Sigmoid colon (tissue), 7 donors: ENCODE measurements around the gene IRX3. TPM values are rescaled to one million over a fixed set of nuclear protein-coding genes. Genes with fewer than 3 reads are reported as not detected.

Experiments used
- DNase-seq: peaks from one replicate; pipeline ENCODE4 v3.0.0-alpha.2; 2019
- H3K27ac ChIP-seq, 4 donors: fragments of 200-600 bp; sonication (generic); one replicate each; pipeline ENCODE4 v1.5.1; 2016 to 2019; ENCODE audit warnings: mild to moderate bottlenecking in 1 of 4
- H3K27me3 ChIP-seq, 3 donors: fragments of 200-600 bp; sonication (generic); one replicate each; pipeline ENCODE4 v1.5.1; 2019; ENCODE audit warnings: mild to moderate bottlenecking in 1 of 3
- H3K36me3 ChIP-seq, 4 donors: fragments of 200-600 bp; sonication (generic); one replicate each; pipeline ENCODE4 v1.5.1; 2016 to 2019
- H3K4me1 ChIP-seq, 4 donors: fragments of 200-600 bp; sonication (generic); one replicate each; pipeline ENCODE4 v1.5.1; 2017 to 2019
- H3K4me3 ChIP-seq, 4 donors: fragments of 200-600 bp; sonication (generic); one replicate each; pipeline ENCODE4 v1.5.1; 2017 to 2019; ENCODE audit warnings: mild to moderate bottlenecking in 2 of 4, moderate library complexity in 1 of 4
- H3K9me3 ChIP-seq, 4 donors: fragments of 200-600 bp in 3 of 4; sonication (generic) in 3 of 4; one replicate each; pipeline versions ENCODE4 v1.5.1 to v1.6.1; 2013 to 2019
- EP300 ChIP-seq, 4 donors: sonication (generic); formaldehyde crosslinking; IDR thresholded peaks; one replicate each; pipeline ENCODE4 v1.6.1; 2017; ENCODE audit warnings: antibody characterized with exemption in 4 of 4
- POLR2A ChIP-seq, 2 donors: fragments of 450-650 bp; IDR thresholded peaks; one replicate each; pipeline ENCODE4 v1.6.1; 2016; ENCODE audit warnings: antibody characterized with exemption in 2 of 2, mild to moderate bottlenecking in 2 of 2, moderate library complexity in 2 of 2
- POLR2AphosphoS5 ChIP-seq, 4 donors: sonication (generic); formaldehyde crosslinking; IDR thresholded peaks; one replicate each; pipeline ENCODE4 v1.6.1; 2017; ENCODE audit warnings: antibody characterized with exemption in 4 of 4
- WGBS, 2 donors: extraction: QIAGEN DNeasy Blood & Tissue Kit; methylation state at CpG; one replicate each; pipeline ENCODE4 v1.1.7; 2013; 5-methylcytosine and 5-hydroxymethylcytosine counted together
- intact Hi-C: fragments of 100-400 bp; cut with DNase I; formaldehyde crosslinking; loops from one replicate; pipeline ENCODE4 v1.15.1; 2023
- polyA plus RNA-seq, 3 donors: library from polyadenylated mRNA; stranded (reverse); fragments of 200-250 nt; gene quantifications; one replicate each; pipeline ENCODE4 v1.2.3, GENCODE V29; 2013
- total RNA-seq, 4 donors: library from RNA; depleted of rRNA; stranded (reverse); fragments of >200 nt; gene quantifications; one replicate each; pipeline ENCODE4 v1.1.0, GENCODE V29; 2016
- TF ChIP-seq, protein P1 (sequence below), 4 experiments: fragments of 450-650 bp in 3 of 4; fragments of 200-600 bp in 1 of 4; IDR thresholded peaks; one replicate each; pipeline ENCODE4 v1.5.1; 2016 to 2019; ENCODE audit warnings: antibody characterized with exemption in 4 of 4, mild to moderate bottlenecking in 3 of 4, moderate library complexity in 2 of 4
- donor health status: healthy with polysubstance abuse.
- donor health status: Bipolar disorder and iron deficiency.
- donor health status: healthy.

IRX3 gene
- total and polyA plus RNA-seq, 7 donors, result 0.10 to 0.33 (median 0.27) TPM; not detected in 4

DNA sequence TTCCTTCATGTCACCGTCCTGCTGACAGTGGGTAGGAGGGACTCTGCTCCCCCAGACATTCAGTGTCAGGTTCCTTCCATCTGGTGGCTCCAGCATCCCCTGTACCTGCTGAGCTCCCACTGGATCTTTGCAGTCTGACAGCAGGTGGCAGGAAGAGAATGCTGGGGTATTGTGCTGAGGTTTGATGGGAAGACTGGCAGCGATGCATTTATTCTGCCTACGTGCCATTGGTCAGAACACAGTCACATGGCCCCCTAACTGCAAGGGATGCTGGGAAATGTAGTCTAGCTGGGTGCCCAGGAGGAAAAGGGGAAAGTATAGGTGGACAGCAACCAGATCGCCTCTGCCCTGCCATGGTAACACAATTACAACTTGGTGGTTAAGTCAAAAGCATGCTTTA is 44.4 kb downstream of the IRX3 start:
- TF ChIP-seq POLR2A (IDR thresholded peaks at IDR 0.05) (no peak), EP300 (IDR thresholded peaks at IDR 0.05) (no peak), POLR2AphosphoS5 (IDR thresholded peaks at IDR 0.05) (no peak)
- TF ChIP-seq, protein P1, sequence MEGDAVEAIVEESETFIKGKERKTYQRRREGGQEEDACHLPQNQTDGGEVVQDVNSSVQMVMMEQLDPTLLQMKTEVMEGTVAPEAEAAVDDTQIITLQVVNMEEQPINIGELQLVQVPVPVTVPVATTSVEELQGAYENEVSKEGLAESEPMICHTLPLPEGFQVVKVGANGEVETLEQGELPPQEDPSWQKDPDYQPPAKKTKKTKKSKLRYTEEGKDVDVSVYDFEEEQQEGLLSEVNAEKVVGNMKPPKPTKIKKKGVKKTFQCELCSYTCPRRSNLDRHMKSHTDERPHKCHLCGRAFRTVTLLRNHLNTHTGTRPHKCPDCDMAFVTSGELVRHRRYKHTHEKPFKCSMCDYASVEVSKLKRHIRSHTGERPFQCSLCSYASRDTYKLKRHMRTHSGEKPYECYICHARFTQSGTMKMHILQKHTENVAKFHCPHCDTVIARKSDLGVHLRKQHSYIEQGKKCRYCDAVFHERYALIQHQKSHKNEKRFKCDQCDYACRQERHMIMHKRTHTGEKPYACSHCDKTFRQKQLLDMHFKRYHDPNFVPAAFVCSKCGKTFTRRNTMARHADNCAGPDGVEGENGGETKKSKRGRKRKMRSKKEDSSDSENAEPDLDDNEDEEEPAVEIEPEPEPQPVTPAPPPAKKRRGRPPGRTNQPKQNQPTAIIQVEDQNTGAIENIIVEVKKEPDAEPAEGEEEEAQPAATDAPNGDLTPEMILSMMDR (IDR thresholded peaks at IDR 0.05), result no peak
- Histone ChIP-seq H3K4me1 (no peaks in the 10 kb centered on the region), H3K9me3 (no peaks in the 10 kb centered on the region), H3K4me3 (no peak overlapping the region), H3K27me3 (peaks cover 0 to 15% (median 0%) of the 10 kb centered on the region in 3 donors), H3K27ac (no peak overlapping the region), H3K36me3 (no peaks in the 10 kb centered on the region)
- WGBS, 2 donors, result 63 to 89% methylated on average over 4 of the region's 4 CpGs
- no peak for DNase-seq
- intact Hi-C loops, result no loop called here

DNA sequence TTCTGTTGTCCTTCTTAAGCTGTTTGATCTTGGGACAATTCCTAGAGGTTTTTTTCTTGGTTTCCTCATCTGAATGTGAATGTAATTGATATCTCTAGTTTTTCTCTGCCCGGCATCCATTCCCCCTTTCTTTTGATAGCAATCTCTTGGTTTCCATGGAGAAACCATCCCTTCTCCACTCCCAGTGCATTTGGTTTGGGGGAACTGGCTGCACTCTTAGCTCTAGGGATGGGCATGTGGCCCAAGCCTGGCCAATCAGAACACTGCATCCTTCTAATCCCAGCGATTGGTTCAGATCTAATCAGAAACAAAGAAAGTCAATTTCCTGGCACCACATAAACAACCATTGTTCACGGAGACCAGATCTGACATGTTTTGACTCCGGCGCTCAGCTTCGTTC is 45.1 kb downstream of the IRX3 start:
- WGBS, 2 donors, result 80 to 91% methylated on average over 6 of the region's 6 CpGs
- H3K36me3 ChIP-seq, result no peaks in the 10 kb centered on the region
- DNase-seq, result no peak
- no peaks in the 10 kb centered on the region for H3K9me3 ChIP-seq
- H3K27me3 ChIP-seq, result peaks cover 0 to 15% (median 0%) of the 10 kb centered on the region in 3 donors
- H3K4me3 ChIP-seq, result no peak overlapping the region
- H3K4me1 ChIP-seq, result no peaks in the 10 kb centered on the region
- TF ChIP-seq, protein P1 (IDR thresholded peaks at IDR 0.05), result no peak
- no peak for TF ChIP-seq POLR2A (IDR thresholded peaks at IDR 0.05)
- no peak for TF ChIP-seq POLR2AphosphoS5 (IDR thresholded peaks at IDR 0.05)
- no peak for TF ChIP-seq EP300 (IDR thresholded peaks at IDR 0.05)
- no peak overlapping the region for H3K27ac ChIP-seq
- intact Hi-C loops, result no loop called here

DNA sequence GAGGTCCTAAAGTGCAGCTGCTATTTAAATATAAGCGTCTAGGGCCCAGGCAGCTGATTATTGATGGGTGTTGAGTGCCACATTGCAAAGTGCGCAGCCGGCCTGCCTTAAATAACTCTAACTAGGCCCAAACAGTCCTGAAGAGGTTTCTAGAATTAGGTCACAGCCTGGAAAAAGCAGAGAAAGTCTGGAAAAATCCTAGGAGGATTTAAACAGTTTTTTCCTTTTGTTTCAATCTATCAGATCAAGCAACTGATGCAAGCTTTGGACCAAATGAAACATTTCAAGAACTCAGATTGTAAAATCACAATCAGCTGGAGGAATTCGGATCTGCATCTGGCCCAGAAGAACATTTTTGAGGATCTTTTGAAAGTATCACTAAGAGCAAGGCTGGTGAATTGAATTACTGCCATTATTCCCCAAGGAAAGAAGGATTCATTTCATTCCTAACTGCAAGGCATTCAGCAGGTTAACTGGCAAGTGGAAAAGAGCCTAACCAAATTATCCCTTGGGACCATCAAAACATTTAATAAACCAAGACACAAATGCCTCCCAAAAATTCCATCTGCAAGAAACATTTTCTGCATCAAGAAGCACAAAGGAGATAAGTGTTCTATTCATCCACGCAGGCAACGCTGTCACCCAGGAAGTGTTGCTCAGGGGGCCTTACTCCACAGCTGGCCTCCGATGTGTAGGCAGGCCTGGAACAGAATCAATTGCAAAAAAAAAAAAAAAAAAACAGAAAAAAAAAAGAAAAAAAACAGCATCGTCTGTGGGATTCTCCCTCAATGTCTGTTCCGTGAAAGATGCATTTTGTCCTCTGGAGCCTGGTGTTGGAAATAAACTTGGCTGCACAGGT is 46.1 kb downstream of the IRX3 start:
- 76 to 85% methylated on average over 9 of the region's 9 CpGs for WGBS, 2 donors
- peak overlapping the region in 1 of 4 donors; percentile 16 for H3K27ac ChIP-seq
- H3K4me1 ChIP-seq, result no peaks in the 10 kb centered on the region
- no peaks in the 10 kb centered on the region for H3K36me3 ChIP-seq
- TF ChIP-seq, protein P1 (IDR thresholded peaks at IDR 0.05), result no peak
- TF ChIP-seq POLR2AphosphoS5 (IDR thresholded peaks at IDR 0.05) (no peak), POLR2A (IDR thresholded peaks at IDR 0.05) (no peak), EP300 (IDR thresholded peaks at IDR 0.05) (no peak)
- H3K4me3 ChIP-seq, result no peak overlapping the region
- H3K27me3 ChIP-seq, result peaks cover 0 to 15% (median 0%) of the 10 kb centered on the region in 3 donors
- DNase-seq, result no peak
- intact Hi-C loops, result no loop called here
- H3K9me3 ChIP-seq, result no peaks in the 10 kb centered on the region

DNA sequence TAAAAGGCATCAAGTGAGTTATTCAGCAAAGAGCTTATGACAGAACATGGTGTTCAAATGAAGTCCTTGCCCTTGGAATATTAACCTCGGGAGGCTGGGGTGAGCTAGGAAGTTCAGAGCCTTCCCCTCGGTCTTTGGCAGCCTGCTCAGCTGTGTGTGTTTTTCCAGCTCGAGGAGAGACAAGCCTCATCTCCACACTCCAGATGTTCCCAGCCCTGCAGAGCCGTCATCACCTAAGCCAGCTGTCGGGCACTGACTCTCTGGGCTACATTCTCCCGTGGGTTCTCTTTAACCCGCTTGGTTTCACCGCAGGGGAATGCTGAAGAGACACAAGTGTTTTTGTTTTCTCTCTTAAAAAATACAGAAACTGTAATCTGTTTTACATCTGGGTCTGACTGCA is 47.1 kb downstream of the IRX3 start:
- no peak overlapping the region for H3K4me3 ChIP-seq
- H3K4me1 ChIP-seq, result no peaks in the 10 kb centered on the region
- DNase-seq, result no peak
- peaks cover 0 to 6% (median 0%) of the 10 kb centered on the region in 3 donors for H3K27me3 ChIP-seq
- no peaks in the 10 kb centered on the region for H3K9me3 ChIP-seq
- TF ChIP-seq EP300 (IDR thresholded peaks at IDR 0.05) (no peak), POLR2AphosphoS5 (IDR thresholded peaks at IDR 0.05) (no peak), POLR2A (IDR thresholded peaks at IDR 0.05) (no peak)
- TF ChIP-seq, protein P1 (IDR thresholded peaks at IDR 0.05), result no peak
- H3K36me3 ChIP-seq, result no peaks in the 10 kb centered on the region
- intact Hi-C loops, result no loop called here
- H3K27ac ChIP-seq, result peak overlapping the region in 1 of 4 donors; percentile 16
- 67 to 70% methylated on average over 8 of the region's 8 CpGs for WGBS, 2 donors
